Measurements from ENCODE around the gene ERF.

The ERF gene

GRCh38 chr19:42254850-42255765, at the start of gene ERF:
TSS of gene ERF (minus strand) at chr19:42255128. CDS start at chr19:42254999, 129 bp downstream.
- peak; percentile 97 for DNase-seq (ENCODE audit: low spot score)

DNA sequence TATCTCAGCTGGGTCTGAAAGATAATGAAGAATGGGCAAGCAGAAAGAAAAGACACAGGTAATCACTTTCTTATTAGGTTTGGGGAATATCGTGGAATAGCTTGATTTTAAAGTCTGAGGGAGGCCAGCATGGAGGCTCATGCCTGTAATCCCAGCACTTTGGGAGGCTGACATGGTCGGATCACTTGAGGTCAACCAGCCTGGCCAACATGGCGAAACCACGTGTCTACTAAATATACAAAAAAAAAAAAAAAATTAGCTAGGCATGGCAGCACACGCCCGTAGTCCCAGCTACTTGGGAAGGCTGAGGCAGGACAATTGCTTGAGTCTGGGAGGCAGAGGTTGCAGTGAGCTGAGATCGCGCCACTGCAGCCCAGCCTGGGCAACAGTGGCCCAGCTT, 48.9 kb upstream of the ERF start:
- no peak for DNase-seq (ENCODE audit: low spot score)

DNA sequence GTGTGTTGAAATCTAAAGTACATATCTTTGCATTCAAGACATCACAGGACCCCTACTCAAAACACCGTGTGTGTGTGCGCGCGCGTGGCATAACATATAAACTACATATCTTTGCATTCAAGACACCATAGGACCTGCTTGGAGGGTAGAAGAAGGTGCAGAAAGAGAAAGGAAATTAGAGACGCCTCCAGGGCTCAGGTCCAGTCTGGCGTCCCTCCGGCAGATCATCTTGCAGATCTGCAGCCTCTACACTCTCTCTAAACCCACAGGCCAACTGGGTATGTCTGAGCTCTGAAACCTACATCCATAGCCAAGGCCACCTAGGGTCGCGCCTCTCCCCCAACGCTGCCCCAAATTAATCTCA, 48.2 kb upstream of the ERF start:
- no peak for DNase-seq (ENCODE audit: low spot score)

DNA sequence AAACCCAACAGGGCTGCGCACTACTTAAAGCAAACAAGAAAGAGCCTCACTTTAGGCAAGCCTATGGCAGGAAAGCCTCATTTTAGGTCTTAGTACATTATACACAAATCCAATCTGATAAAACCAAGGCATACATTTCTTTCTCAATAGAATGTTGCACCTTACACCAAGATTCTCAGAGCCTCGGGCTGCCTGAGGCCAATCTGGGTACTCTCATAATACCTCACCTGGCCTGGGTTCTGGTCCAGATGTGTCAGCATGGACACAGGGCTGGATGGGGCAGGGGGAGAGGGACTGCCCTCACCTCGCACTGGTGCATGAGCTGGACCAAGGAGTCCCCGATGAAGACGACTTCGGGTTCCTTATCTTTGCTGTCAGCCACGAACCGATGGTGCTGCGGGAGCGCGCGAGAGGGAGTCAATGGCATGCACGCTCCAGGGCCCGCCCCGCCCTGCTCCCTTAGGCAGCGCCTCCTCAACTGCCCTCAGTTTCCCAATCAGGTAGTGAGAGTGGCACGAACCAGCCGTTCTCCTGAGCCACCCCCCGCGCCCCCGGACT, 46.8 kb upstream of the ERF start, which contains the start of gene PRR19:
Gene PRR19, plus strand, starts transcription at position 487 of the 558 bp plus-strand sequence. CDS start 7,453 bp downstream, outside the sequence.
- no peak for DNase-seq (ENCODE audit: low spot score)

GRCh38 chr19:42297039-42297438, 42.1 kb upstream of the ERF start:
- no peak for DNase-seq (ENCODE audit: low spot score)

DNA sequence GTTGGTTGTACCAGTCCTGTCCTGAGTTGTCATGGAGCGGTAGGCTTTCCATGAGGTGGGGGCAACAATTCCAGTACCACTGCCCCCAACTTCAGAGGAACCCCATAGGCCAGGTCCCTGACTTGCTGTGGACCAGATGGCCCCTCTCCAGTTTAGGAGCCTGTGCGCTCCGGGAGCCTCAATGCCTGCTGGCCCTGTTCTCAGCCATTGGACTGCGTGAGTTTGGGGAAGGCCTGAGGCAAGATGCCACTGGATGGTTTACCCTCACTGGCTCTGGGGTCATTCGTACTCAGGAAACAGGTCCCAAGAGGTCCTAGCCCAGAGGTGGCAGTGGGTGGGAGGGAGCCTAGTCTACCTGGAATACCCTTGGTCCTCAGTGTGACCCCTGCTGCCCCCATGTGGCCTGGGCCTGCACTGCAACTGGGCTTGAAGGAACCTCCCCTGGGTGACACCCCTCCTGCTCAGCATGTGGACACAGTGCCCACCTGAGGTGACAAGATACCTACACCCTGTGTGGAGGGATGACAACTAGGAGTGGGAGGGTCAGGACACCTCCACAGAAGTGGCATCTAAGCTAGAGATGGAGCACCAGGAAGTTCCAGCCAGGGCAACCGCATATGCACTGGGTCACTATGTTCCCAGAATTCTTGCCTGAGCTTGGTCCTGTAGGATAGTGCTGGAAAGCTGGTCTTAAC, 41.0 kb upstream of the ERF start:
- peak; percentile 86 for DNase-seq (ENCODE audit: low spot score)

- DNase-seq (ENCODE audit: low spot score) = no peak
Observed at GRCh38 chr19:42295342-42295741, 40.4 kb upstream of the ERF start.

DNA sequence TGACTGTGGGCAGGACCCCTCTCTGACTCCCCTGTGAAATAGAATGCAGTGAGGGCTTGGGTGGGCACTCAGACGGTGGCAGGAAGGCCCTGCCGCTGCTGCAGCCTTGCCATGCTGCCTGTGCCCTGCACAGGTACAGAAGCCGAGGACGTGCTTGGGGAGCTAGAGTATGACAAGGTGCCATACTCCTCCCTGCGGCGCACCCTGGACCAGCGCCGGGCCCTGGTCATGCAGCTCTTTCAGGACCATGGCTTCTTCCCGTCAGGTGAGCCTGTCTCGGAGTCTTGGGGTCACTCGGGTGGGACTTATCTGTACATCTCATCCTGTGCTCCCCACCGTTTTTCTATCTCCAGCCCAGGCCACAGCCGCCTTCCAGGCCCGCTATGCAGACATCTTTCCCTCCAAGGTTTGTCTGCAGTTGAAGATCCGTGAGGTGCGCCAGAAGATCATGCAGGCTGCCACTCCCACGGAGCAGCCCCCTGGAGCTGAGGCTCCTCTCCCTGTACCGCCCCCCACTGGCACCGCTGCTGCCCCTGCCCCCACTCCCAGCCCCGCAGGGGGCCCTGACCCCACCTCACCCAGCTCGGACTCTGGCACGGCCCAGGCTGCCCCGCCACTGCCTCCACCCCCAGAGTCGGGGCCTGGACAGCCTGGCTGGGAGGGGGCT, 39.7 kb upstream of the ERF start:
- no peak for DNase-seq (ENCODE audit: low spot score)

DNA sequence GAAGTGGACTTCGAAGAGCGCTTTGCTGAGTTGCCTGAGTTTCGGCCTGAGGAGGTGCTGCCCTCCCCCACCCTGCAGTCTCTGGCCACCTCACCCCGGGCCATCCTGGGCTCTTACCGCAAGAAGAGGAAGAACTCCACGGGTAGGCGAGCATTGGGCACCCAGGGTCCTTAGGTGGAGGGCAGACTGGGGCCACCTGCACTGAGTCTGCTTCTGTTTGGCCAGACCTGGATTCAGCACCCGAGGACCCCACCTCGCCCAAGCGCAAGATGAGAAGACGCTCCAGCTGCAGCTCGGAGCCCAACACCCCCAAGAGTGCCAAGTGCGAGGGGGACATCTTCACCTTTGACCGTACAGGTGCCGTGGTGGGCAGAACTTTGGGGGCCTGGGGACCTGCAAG, 39.0 kb upstream of the ERF start:
- DNase-seq (ENCODE audit: low spot score) = no peak

- DNase-seq (ENCODE audit: low spot score) = no peak
Observed at GRCh38 chr19:42293540-42293939, 38.6 kb upstream of the ERF start.

GRCh38 chr19:42292963-42293362, 38.0 kb upstream of the ERF start:
- no peak for DNase-seq (ENCODE audit: low spot score)

GRCh38 chr19:42292042-42292960, 37.4 kb upstream of the ERF start:
- no peak for DNase-seq (ENCODE audit: low spot score)

DNA sequence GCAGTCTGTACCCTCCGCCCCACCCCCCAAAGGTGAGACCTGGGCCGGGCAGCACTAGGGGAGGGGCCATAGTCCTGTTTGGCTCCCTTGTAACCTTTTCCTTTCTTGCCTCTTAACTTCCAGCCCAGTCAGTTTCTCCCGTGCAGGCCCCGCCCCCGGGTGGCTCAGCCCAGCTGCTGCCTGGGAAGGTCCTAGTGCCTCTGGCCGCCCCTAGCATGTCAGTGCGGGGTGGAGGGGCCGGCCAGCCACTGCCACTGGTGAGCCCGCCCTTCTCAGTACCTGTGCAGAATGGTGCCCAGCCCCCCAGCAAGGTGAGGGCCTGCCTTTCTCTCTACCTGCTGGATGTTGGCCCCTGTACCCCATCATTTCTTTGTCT, 36.5 kb upstream of the ERF start:
- no peak for DNase-seq (ENCODE audit: low spot score)

DNA sequence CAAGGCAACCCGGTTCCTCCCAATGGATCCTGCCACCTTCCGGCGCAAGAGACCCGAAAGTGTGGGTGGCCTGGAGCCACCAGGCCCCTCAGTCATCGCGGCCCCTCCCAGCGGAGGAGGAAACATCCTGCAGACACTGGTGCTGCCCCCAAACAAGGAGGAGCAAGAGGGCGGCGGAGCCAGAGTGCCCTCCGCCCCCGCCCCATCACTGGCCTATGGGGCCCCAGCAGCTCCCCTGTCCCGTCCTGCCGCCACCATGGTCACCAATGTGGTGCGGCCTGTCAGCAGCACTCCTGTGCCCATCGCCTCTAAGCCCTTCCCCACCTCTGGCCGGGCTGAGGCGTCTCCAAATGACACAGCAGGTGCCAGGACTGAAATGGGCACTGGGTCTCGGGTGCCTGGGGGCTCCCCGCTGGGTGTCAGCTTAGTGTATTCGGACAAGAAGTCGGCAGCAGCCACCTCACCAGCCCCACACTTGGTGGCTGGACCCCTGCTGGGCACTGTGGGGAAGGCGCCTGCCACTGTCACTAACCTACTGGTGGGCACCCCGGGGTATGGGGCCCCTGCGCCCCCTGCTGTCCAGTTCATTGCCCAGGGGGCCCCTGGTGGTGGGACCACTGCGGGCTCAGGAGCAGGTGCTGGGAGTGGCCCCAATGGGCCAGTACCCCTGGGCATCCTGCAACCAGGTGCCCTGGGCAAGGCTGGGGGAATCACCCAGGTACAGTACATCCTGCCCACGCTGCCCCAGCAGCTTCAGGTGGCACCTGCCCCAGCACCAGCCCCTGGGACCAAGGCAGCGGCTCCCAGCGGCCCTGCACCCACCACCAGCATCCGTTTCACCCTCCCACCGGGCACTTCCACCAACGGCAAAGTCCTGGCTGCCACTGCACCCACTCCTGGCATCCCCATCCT, 35.9 kb upstream of the ERF start:
- no peak for DNase-seq (ENCODE audit: low spot score)

DNA sequence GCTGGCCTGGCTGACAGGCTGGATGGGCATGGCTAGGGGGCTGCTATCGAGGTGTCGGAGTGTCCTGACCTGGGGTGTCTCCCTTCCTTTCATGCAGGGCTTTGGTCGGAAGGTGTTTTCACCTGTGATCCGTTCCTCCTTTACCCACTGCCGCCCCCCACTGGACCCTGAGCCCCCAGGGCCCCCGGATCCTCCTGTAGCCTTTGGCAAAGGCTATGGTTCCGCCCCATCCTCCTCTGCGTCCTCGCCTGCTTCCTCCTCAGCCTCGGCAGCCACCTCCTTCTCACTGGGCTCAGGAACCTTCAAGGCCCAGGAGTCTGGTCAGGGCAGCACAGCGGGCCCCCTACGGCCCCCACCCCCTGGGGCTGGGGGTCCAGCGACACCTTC, 35.2 kb upstream of the ERF start:
- no peak for DNase-seq (ENCODE audit: low spot score)

DNA sequence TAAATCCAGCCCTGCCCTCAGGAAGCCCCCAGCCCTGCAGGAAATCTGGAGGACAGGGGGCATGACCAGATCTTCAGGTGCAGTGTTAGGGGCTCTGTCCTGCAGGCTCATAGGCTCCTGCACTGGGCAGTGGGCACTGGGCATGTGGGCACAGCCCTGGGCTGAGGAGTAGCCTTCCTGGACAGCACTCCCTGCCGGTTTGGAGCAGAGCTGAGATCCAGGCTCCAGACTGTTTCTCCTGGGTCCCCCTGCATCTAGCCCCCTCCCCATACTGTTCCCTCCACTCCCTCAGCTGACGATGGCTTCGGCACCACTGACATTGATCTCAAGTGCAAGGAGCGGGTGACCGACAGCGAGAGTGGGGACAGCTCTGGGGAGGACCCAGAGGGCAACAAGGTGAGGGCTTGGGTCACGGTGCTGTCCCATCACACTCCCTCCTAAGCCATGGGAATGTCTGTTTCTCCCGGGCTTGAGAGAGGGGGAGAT, 34.7 kb upstream of the ERF start:
- no peak for DNase-seq (ENCODE audit: low spot score)

GRCh38 chr19:42288881-42289555, 34.1 kb upstream of the ERF start:
- no peak for DNase-seq (ENCODE audit: low spot score)

DNA sequence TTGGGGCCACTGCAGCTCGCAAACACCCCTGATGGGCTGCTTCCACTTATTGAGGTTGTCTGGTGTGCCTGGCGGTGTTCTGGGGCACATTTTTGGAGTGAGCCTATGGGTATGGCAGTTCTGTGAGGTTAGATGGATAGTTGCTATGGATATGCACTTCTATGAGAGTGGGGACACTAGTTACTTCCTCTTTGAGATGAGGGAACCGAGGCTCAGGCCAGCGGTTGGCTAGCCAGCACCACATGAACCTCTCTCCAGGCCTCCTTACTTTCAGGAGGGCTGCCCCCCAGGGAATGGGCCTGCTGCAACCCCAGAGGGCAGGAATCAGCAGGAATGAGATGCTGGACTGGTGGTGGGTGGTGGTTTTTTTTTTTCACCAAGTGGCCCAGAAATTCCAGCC, 33.5 kb upstream of the ERF start:
- DNase-seq (ENCODE audit: low spot score) = no peak

- DNase-seq (ENCODE audit: low spot score) = no peak
Observed at GRCh38 chr19:42287827-42288107, 32.8 kb upstream of the ERF start.

All from ecto neural progenitor cell (in vitro differentiated cells).